Fibroblast of the aortic adventitia (primary cell): ENCODE measurements around the gene NELFA. TPM values are rescaled to one million over a fixed set of nuclear protein-coding genes. Genes with fewer than 3 reads are reported as not detected.
A peak's percentile ranks its signal among the peaks of the same experiment; 100 is the strongest.
"Not testable (repeated sequence)": the region's sequence is repeated elsewhere in the genome, so short reads cannot be mapped to it uniquely, and the experiment has no call there.

ENCODE experiments used
- DNase-seq: peaks from one replicate; pipeline ENCODE4 v3.0.0-alpha.2; 2010; ENCODE audit warnings: low read depth
- H3K4me3 ChIP-seq: 2 replicates; pipeline ENCODE4 v1.5.1; 2011; ENCODE audit warnings: low read depth, mild to moderate bottlenecking, control low read depth, low read length, moderate library complexity
- CTCF ChIP-seq: IDR thresholded peaks from 2 replicates; pipeline ENCODE4 v1.5.1; 2011; ENCODE audit warnings: mild to moderate bottlenecking, low read length, control low read depth, inconsistent platforms; ENCODE audit not compliant: insufficient read depth
- total RNA-seq: library from RNA; depleted of rRNA; stranded (reverse); fragments of >200 nt; gene quantifications from 2 replicates; pipeline ENCODE4 v1.2.3, GENCODE V29; 2012; ENCODE audit warnings: low replicate concordance

The NELFA gene
- total RNA-seq, 1 donor, result 14.8 TPM

- DNase-seq, result peak; percentile 18
- H3K4me3 ChIP-seq, result no peak overlapping the region
- TF ChIP-seq CTCF, result no peak
These were observed 2.8 kb upstream of the NELFA start for GRCh38 chr4:2011583-2011982.

- peak; percentile 43 for DNase-seq
- peak overlapping the region; percentile 100 for H3K4me3 ChIP-seq
- peak; percentile 39 for TF ChIP-seq CTCF
These were observed 968 bp upstream of the NELFA start for GRCh38 chr4:2009651-2010233.

- no peak for DNase-seq
- peak overlapping the region; percentile 100 for H3K4me3 ChIP-seq
- no peak for TF ChIP-seq CTCF
These were observed 178 bp downstream of the NELFA start for GRCh38 chr4:2008671-2008920.

- peak overlapping the region; percentile 100 for H3K4me3 ChIP-seq
- no peak for TF ChIP-seq CTCF
- DNase-seq, result peak; percentile 14
These were observed 737 bp downstream of the NELFA start for GRCh38 chr4:2007804-2008670.

- DNase-seq, result no peak
- peak overlapping the region; percentile 100 for H3K4me3 ChIP-seq
- TF ChIP-seq CTCF, result no peak
These were observed 1.7 kb downstream of the NELFA start for GRCh38 chr4:2006956-2007653.

- no peak for TF ChIP-seq CTCF
- no peak overlapping the region for H3K4me3 ChIP-seq
- DNase-seq, result no peak
These were observed 2.4 kb downstream of the NELFA start for GRCh38 chr4:2006367-2006766.

GRCh38 chr4:2003361-2003760 is 5.4 kb downstream of the NELFA start:
- DNase-seq, H3K4me3 ChIP-seq: not testable (repeated sequence)

- H3K4me3 ChIP-seq, DNase-seq: not testable (repeated sequence)
These were observed 9.5 kb downstream of the NELFA start for GRCh38 chr4:1999308-1999707.
